C1 segment of cervical spinal cord (tissue), 14 donors: ENCODE results near the gene LHFPL5.

ENCODE experiments used
- DNase-seq, 14 donors: peaks; one replicate each; lab custom pipeline; 2025; lab: John Stamatoyannopoulos, UW

LHFPL5 gene

DNA sequence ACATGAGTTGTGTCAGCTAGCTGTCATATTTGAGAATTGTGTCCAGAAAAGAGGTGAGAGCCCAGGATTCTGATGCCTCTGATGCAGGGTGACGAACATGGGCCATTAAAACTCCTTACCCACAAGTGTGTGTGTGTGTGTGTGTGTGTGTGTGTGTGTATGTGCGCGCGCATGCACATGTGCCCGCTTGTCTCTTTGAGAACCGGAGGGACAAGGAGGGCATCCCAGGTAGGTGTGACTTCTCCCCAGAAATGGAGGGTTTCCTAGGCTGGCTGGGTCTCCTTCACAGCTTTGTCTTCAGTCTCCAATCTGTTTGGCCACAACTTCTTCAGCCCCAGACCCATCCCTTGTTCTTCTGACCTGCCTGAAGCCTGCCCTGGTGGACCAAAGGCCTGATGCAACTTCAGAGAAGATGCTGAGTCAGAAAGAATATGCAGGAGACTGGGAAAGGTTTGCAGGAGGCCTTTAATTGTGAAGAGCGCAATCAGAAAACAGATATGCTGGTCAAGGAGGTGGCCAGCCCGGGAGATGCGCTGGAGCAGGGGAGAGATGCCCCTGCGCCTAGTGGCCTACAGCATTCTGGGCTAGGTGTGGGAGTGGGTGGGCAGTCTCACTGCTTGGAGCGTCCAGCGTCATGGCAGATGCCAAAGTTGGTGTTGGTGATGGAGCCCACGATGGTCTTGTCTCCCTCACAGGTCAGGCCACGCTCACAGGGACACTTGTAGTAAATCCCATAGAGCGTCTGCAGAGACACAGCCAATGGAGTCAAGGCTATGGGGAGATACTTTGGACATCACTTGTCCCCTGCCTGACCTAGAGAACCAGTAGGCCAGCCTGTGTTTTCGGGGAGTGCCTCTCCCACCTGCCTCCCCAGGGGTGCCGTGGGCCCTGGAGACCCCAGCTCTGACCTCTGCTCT lies 10.4 kb upstream of the LHFPL5 start:
- no peak for DNase-seq

GRCh38 chr6:35795453-35796071 lies 9.6 kb upstream of the LHFPL5 start:
- DNase-seq = no peak

DNA sequence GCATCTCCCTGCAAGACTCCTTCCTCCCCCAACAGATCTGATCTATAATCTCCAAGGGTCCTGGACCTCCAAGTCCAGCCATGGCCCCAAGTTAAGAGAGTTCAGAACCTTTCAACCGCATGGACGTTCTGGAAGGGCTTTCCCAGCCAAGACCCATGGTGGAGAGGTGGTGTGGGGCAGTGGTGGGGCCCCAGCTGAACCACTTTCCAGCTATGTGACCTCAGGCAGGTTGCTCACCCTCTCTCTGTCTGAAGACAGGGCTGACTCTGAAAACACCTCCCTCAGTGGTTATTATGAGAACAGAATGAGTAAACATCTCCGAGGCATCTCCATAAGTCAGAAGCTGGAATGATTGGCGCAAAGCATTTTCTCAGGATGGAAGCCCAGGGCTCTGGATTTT lies 8.9 kb upstream of the LHFPL5 start:
- DNase-seq = no peak

GRCh38 chr6:35797837-35798526 lies 7.2 kb upstream of the LHFPL5 start:
- no peak for DNase-seq

GRCh38 chr6:35798706-35799105 lies 6.4 kb upstream of the LHFPL5 start:
- no peak for DNase-seq

- no peak for DNase-seq
Observed at GRCh38 chr6:35801148-35801547, 4.0 kb upstream of the LHFPL5 start.

DNA sequence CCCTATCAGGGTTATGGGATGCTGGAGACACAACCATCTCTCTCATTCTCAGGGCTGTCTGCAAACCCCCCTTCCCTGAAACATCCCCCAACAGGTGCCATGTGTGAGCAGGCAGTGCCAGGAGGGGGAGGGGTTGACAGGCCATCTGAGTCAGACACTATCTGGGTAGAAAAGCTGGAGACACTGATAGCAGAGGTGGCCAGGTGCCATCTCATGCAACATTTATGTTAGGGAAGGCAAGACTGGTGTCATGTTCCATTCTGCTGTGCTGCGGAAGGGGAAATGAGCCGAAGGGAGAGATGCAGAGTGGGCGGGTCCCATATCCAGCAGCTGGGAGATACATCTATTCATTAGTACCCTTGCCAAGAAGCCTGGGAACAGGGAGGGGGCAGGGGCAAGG lies 3.5 kb downstream of the LHFPL5 start:
- no peak for DNase-seq

GRCh38 chr6:35809809-35810208 lies 4.7 kb downstream of the LHFPL5 start:
- no peak for DNase-seq

- no peak for DNase-seq
Observed at GRCh38 chr6:35810971-35811698, 6.0 kb downstream of the LHFPL5 start.

DNA sequence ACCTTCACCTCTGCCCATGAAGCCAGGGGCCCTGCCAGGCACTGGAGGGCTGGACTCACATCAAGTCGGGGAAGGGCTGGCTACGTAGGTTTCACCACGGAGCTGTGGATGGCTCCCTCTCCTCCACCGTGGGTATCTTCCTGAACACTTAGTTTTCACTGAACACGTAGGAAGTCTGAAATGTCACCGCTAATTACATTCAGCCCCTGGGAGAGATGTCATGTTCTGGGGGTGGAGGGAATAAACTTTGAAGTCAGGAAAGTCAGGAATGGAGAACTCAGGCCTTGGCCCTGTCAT lies 6.5 kb downstream of the LHFPL5 start:
- DNase-seq = no peak

GRCh38 chr6:35817515-35817914 lies 12.4 kb downstream of the LHFPL5 start:
- no peak for DNase-seq

DNA sequence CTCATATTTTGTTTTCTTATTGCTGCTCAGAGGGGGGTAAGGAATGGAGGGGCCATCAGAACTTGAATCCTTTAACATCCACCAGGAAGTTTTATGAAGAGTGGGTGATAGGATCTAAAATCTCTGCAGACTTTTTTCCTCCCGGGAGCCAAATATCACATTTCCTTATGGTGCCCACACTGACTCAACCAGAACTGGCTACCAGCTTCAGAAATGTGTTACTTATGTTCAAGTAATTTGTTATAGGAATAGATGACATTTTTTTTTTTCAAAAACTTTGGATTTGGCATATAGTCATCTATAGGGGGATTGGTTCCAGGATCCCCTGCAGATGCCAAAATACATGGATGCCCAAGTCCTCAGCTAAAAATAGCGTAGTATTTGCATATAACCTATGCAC lies 18.4 kb downstream of the LHFPL5 start:
- DNase-seq = no peak

GRCh38 chr6:35824552-35825192 lies 19.5 kb downstream of the LHFPL5 start:
- no peak for DNase-seq

DNA sequence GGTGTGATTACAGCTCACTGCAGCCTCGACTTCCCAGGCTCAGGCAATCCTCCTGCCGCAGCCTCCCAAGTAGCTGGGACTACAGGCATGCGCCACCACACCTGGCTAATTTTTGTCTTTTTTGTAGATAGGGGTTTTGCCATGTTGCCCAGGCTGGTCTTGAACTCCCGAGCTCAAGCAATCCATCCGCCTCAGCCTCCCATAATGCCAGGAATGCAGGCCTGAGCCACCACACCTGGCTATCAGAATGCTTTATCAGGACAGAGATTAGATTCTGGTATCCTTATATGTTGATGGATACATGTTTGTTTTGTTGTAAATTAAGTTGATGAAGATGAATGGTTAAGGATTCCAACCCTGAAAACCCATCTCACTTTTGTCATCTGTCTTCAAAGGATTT lies 24.2 kb downstream of the LHFPL5 start:
- no peak for DNase-seq

- DNase-seq = no peak
Observed at GRCh38 chr6:35831257-35832007, 26.3 kb downstream of the LHFPL5 start.

DNA sequence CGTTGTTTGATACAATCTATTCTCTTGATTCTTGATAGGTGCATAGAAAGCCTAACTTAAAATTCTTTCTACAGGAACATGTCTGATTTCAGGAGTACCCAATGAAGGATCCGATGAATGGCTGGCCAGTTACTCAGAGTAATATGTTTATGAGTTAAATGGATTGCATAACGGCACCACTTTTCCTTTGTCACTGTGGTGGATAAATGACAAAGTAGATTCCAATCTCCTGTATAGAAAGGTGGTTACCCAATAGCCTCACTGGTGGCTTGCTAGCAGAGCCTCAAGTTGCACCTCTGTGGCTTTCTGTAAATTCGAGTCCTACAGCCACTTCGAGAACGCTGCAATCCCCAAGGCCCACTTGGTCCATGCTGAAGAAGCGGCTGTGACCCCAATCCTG lies 28.4 kb downstream of the LHFPL5 start:
- no peak for DNase-seq

DNA sequence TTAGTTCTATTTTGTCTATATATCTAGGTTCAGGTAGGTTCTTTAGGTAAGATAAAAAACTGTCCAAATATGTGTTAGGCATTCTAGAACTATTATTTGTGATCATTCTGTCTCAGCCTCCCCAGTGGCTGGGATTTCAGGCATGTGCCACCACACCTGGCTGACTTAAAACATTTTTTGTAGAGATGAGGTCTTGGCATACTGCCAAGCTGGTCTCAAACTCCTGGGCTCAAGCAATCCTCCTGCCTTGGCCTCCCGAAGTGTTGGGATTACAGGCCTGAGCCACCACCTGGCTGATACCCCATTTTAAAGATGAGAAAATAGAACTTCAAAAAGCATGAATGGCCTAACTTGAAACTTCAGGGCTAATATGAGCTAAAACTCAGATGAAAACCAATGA lies 33.9 kb downstream of the LHFPL5 start:
- DNase-seq = no peak

DNA sequence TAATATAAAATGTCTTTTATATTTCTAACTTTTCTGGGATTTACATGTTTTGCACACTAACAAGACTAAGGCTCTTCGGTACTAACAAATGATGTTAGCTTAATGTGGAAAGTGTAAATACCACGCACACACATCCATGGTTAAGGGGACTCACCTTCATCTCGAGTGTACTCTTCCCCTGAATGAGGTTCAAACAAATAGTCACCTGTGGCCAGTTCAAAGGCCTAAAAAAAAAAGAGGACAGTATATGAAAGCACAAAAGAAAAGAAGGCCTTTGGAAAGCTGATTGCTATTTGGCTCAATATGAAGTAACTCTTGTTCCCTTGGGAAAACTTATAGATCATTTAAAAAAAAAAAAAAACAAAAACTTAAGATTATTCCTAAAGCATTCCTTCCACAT lies 37.2 kb downstream of the LHFPL5 start:
- DNase-seq = no peak

- DNase-seq = no peak
Observed at GRCh38 chr6:35844290-35844689, 39.1 kb downstream of the LHFPL5 start.

GRCh38 chr6:35850208-35850607 lies 45.1 kb downstream of the LHFPL5 start:
- DNase-seq = no peak

DNA sequence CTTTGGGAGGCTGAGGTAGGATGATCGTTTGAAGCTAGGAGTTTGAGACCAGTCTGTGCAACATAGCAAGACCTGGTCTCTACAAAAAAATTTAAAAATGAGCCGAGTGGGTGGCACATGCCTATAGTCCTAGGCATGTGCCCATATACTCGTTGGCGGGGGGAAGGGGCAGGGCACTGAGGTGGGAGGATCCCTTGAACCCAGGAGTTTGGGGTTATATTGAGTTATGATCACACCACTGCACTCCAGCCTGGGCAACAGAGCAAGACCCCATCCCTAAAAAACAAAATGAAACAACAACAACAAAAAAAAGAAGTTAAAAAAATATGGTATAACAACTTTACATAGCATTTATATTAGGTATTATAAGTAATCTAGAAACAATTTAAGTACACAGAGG lies 47.8 kb downstream of the LHFPL5 start:
- DNase-seq = no peak
